ENCODE measurements around the gene ITGAL.
"Not testable (repeated sequence)": the region's sequence is repeated elsewhere in the genome, so short reads cannot be mapped to it uniquely, and the experiment has no call there.

ITGAL gene

GRCh38 chr16:30539000-30539964 is 66.7 kb downstream of the ITGAL start:
- Histone ChIP-seq H3K27me3 (replicated peaks) (no peaks in the 10 kb centered on the region), H3K4me3 (ENCODE audit: low read depth, low read length) (no peak overlapping the region), H3K36me3 (replicated peaks) (no peaks in the 10 kb centered on the region), H3K27ac (no peak overlapping the region)
- in situ Hi-C loops (cut with HindIII; ENCODE audit: low pct_ligation_motif_present, low sequenced_read_pairs): no loop called here
- DNase-seq: no peak
- TF ChIP-seq CTCF (IDR thresholded peaks at IDR 0.05; ENCODE audit: low read depth, low read length, missing control alignments): no peak

- H3K4me3 ChIP-seq (ENCODE audit: low read depth, low read length); H3K27ac ChIP-seq: not testable (repeated sequence)
Observed at GRCh38 chr16:30539986-30540526, 67.5 kb downstream of the ITGAL start.

GRCh38 chr16:30540916-30541464 is 68.4 kb downstream of the ITGAL start:
- H3K27ac ChIP-seq; H3K36me3 ChIP-seq (replicated peaks); DNase-seq; H3K27me3 ChIP-seq (replicated peaks); H3K4me3 ChIP-seq (ENCODE audit: low read depth, low read length); in situ Hi-C loops (cut with HindIII; ENCODE audit: low pct_ligation_motif_present, low sequenced_read_pairs): not testable (repeated sequence)

More at GRCh38 chr16:30539986-30540526, 67.5 kb downstream of the ITGAL start:
- in situ Hi-C loops (cut with HindIII; ENCODE audit: low pct_ligation_motif_present, low sequenced_read_pairs); H3K27me3 ChIP-seq (replicated peaks); DNase-seq; H3K36me3 ChIP-seq (replicated peaks): not testable (repeated sequence)

GRCh38 chr16:30541502-30542329 is 69.2 kb downstream of the ITGAL start:
- in situ Hi-C loops (cut with HindIII; ENCODE audit: low pct_ligation_motif_present, low sequenced_read_pairs): no loop called here
- Histone ChIP-seq H3K4me3 (ENCODE audit: low read depth, low read length) (no peak overlapping the region), H3K36me3 (replicated peaks) (no peaks in the 10 kb centered on the region), H3K27me3 (replicated peaks) (no peaks in the 10 kb centered on the region), H3K27ac (no peak overlapping the region)
- peak; percentile 15 for DNase-seq
- TF ChIP-seq CTCF (IDR thresholded peaks at IDR 0.05; ENCODE audit: low read depth, low read length, missing control alignments): no peak

GRCh38 chr16:30543067-30543466 is 70.5 kb downstream of the ITGAL start:
- Histone ChIP-seq H3K27me3 (replicated peaks) (no peaks in the 10 kb centered on the region), H3K27ac (no peak overlapping the region), H3K36me3 (replicated peaks) (no peaks in the 10 kb centered on the region), H3K4me3 (ENCODE audit: low read depth, low read length) (no peak overlapping the region)
- no peak for TF ChIP-seq CTCF (IDR thresholded peaks at IDR 0.05; ENCODE audit: low read depth, low read length, missing control alignments)
- in situ Hi-C loops (cut with HindIII; ENCODE audit: low pct_ligation_motif_present, low sequenced_read_pairs): no loop called here
- no peak for DNase-seq

- in situ Hi-C loops (cut with HindIII; ENCODE audit: low pct_ligation_motif_present, low sequenced_read_pairs): no loop called here
- Histone ChIP-seq H3K36me3 (replicated peaks) (no peaks in the 10 kb centered on the region), H3K4me3 (ENCODE audit: low read depth, low read length) (no peak overlapping the region), H3K27me3 (replicated peaks) (no peaks in the 10 kb centered on the region), H3K27ac (no peak overlapping the region)
- no peak for TF ChIP-seq CTCF (IDR thresholded peaks at IDR 0.05; ENCODE audit: low read depth, low read length, missing control alignments)
- DNase-seq: no peak
Observed at GRCh38 chr16:30546115-30546514, 73.6 kb downstream of the ITGAL start.

Data from brain microvascular endothelial cell (primary cell).